NCI-H524 treated with DMSO at 0.1 percent for 48 hours (cell line): ENCODE results near the gene TMSB4X.
"Not testable (repeated sequence)": the region's sequence is repeated elsewhere in the genome, so short reads cannot be mapped to it uniquely, and the experiment has no call there.

Experiments used
- DNase-seq: peaks from one replicate; lab custom pipeline; 2025; lab: John Stamatoyannopoulos, UW

TMSB4X gene

DNA sequence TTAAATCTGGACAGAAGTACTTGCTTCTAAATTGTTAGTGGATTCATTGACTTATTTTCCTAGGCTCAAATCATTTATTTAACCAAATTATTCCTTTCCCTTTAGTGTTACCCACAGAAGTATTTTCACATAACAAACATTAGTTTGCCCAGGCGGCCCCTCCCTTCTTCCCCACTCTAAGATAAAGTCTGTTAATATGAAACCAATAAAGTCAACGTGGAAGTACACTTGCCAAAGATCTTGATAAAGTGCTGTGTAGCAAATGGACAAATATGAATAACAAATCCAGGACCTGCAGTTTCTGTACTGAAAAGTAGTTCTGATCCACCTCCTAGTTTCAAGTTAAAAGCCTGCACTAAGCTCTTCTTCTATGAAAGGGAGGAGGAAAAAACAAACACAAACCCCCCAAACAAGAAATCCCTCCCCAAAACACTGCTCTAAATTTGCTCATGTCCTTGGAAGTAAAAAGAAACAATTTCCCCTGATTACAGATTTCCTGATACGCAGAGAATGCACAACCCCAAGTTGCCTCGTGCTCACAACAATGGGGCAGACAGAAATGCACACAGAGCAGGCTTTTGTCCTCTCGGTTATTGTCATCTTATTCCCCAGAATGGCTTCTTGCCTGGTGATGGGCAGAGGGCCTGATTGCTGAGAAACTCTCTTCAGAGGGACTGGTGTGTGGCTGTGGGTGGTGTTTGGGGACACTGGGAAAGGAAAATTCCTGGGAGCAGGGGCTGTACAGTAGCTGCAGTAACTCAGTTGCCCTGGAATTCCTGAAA lies 23.2 kb downstream of the TMSB4X start:
- DNase-seq: no peak

- DNase-seq: no peak
Measured at GRCh38 chrX:12999422-12999821, 24.5 kb downstream of the TMSB4X start.

GRCh38 chrX:13000301-13000811 lies 25.4 kb downstream of the TMSB4X start:
- no peak for DNase-seq

- DNase-seq: no peak
Measured at GRCh38 chrX:13001097-13001496, 26.2 kb downstream of the TMSB4X start.

DNA sequence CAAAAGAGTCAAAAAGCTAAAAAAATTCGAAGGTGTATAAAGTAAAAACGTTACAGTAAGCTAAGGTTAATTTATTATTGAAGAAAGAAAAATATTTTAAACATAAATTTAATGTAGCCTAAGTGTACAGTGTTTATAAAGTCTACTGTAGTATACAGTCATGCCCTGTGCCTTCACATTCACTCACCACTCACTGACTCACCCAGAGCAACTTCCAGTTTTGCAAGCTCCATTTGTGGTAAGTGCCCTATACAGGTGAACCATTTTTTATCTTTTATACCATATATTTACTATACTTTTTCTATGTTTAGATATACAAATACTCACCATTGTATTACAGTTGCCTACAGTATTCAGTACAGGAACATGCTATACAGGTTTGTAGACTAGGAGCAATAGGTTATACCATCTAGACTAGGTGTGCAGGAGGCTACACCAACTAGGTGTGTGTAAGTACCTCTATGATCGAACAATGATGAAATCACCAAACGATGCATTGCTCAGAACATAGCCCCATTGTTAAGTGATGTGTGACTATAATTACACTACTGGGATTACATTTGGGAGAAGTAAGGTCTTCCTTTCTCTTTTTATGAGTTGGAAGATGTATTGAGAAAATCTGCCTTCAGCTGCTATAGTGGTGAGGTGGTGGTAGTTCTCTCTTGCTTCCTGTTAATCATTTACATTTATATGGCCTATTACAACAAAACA lies 27.2 kb downstream of the TMSB4X start:
- DNase-seq: no peak

DNA sequence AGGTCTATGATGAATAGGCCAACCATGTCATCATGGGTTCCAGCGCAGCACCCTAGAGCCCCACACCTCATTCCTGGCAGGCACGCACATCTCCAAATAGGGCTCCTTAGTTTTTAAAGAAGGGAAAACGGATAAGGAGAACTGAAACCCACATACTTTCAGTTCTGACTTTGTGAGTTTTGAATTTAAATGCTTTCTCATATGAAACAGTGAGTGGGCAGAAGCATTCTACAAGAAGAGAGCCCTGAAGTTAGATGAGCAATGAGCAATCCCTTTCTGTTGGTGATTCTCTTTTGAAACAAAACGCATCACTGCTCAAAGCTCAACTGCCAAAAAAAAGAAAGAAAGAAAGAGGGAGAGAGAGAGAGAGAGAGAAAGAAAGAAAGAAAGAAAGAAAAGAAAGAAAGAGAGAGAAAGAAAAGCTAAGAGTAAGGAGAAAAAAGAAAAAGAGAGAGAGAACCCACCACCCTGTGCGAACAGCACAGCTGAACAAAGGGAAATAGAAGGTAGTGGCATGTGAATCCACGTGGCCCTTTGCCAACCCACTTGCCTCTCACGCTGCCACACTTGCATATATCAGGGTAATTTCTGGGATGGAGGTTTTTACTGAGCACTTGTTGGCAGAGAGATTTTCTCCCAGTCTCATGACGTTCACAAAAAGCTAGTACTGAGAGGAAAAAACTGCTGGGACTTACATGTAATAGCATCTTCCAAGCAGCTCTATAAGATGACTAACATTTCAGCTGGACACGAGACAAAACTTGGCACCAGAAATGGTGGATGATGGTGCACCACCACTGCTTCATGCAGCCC lies 31.0 kb downstream of the TMSB4X start:
- no peak for DNase-seq

GRCh38 chrX:13007519-13008188 lies 32.7 kb downstream of the TMSB4X start:
- no peak for DNase-seq

- no peak for DNase-seq
Measured at GRCh38 chrX:13008189-13008533, 33.3 kb downstream of the TMSB4X start.

- no peak for DNase-seq
Measured at GRCh38 chrX:13008851-13009250, 33.9 kb downstream of the TMSB4X start.

DNA sequence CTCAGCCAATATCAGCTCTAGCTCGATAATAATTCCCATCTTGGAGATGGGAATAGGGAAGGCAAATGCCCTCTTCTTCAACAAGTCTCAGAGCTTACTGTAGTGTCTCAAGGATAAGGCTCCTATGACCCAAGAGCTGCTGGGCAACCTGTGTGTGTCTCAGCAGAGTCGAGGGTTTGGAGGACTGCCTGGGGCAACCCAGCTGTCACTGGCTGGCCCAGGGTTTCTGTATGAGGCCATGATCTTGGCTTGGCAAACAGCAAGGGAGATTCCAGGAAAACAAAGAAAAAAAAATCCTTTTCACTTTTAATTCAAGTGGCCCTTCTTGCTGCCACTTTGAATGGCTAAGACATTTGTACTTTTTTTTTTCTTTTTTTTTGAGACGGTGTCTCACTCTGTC lies 34.4 kb downstream of the TMSB4X start:
- no peak for DNase-seq

DNA sequence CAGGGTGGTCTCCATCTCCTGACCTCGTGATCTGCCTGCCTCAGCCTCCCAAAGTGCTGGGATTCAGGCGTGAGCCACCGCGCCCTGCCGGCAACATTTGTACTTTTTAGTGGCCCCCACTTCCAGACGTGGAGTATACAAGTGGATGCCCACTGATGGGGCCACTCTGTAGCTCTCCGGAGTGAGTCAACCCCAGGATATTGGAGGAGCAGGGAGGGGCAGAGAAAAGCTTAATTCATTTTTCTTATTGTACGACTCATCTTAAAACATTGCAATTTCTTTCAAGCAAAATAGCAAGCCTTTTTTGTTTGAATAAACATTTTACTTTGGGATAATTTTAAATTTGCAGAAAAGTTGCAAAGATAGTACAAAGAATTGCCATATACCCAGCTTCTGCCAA lies 34.9 kb downstream of the TMSB4X start:
- DNase-seq: no peak

- no peak for DNase-seq
Measured at GRCh38 chrX:13010546-13010945, 35.6 kb downstream of the TMSB4X start.

DNA sequence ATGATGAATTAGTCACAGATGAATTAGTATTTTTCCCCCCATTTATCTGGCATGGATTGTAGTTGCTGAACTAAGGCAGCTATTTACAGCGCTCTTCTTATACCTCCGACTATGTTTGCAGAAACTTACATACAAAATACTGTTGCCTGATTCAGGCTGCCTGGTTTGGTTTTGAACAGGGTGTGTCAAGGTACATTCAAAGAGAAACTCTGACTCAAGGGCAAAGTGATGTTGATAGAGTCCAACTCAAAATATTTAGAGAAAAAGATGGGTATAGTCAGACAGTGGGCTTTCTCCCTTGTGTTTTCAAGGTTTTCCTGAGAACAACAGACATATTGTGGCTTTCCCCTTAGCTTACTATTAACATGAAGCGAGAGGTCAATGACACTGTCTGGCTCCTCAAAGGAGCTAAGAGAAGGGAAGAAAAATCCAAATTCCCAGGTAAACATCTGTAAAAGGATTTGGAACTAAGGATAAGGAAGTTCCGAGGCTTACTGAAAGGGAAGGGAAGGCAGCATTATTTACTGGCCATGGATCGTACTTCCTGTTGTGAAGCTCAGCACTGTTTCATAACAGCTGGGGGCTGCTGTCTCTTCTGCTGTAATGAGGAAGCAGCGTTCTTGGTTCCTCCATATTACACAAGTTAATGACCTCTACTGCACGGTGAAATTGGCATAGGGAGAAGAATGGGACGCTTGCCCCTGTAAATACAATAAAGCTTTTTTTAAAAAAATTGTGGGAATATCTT lies 38.6 kb downstream of the TMSB4X start:
- DNase-seq: no peak

- no peak for DNase-seq
Measured at GRCh38 chrX:13014111-13015096, 39.5 kb downstream of the TMSB4X start.

- no peak for DNase-seq
Measured at GRCh38 chrX:13015536-13016236, 40.8 kb downstream of the TMSB4X start.

DNA sequence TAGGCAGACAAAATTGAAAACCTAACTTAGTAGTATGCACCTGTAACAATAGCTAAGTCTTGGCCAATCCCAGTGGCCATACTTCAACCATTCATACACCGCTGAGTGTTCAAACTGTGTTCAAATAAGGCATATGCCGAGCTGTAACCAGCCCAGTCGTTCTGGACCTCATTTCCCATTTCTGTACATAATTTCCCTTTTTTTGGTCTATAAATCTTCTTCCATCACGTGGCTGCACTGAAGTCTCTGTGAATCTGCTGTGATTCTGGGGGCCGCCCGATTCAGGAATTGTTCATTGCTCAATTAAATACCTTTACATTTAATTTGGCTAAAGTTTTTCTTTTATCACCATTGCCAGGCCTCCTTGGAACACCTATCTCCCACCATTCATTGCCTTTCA lies 41.8 kb downstream of the TMSB4X start:
- DNase-seq: not testable (repeated sequence)

DNA sequence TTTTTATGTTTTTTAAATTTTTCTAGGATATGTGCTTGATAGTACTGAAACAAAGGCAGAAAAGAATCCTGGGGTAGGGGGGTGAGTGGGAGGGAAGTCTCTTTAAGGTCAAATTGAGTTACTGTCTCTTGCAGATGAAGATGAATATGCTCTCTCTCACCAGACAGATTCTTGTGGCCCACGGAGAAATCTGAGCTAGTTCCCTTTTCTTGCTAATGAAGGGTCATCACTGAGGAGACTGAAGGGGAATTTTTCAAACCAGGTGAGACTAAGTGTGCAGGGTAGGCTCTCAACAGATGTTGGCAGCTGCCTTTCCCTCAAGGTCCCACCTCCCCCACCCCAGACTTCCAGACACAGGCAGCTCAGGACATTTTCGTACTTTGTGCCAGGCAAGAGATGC lies 48.0 kb downstream of the TMSB4X start:
- no peak for DNase-seq

DNA sequence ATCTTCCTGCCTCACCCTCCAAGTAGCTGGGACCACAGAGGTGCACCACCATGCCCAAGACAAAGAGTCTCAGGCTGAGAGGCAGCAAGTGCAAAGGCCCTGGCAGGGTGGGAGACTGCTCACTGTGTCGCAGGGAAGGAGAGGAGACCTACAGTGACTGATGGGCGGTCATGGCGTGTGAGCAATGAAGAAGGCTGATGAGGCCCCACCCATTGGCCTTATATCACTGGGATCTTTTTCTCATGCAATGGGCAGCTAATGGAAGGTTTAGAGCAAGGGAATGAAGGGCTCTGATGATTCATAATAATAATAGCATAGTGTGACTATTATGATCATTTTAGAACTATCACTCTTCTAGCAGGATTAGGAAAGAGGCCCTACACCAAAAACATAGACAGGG lies 48.7 kb downstream of the TMSB4X start:
- DNase-seq: no peak

- DNase-seq: no peak
Measured at GRCh38 chrX:13023979-13024378, 49.1 kb downstream of the TMSB4X start.

DNA sequence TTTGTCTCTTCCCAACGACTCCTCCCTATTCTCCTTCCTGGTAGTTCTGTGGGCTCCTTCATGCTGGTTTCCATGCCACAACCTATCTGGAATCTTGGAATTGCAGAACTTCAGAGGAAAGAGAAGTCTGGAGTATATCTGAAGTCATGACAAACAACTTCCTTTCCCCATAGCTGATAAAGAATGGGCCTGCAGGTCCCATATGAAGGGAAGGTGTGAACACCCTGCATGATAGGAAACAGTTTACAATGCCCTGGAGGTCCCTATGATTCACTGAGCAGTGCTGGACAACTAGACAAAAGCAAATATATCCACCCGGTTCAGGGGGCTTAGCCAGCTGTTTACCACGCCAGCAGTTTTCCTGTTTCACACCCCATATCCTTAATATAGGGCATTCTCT lies 50.1 kb downstream of the TMSB4X start:
- no peak for DNase-seq
